ENCODE measurements around the gene PPM1K. TPM values are rescaled to one million over a fixed set of nuclear protein-coding genes. Genes with fewer than 3 reads are reported as not detected.

The PPM1K gene
- total RNA-seq, 1 experiment from 2014 or later = 10.4 TPM

DNA sequence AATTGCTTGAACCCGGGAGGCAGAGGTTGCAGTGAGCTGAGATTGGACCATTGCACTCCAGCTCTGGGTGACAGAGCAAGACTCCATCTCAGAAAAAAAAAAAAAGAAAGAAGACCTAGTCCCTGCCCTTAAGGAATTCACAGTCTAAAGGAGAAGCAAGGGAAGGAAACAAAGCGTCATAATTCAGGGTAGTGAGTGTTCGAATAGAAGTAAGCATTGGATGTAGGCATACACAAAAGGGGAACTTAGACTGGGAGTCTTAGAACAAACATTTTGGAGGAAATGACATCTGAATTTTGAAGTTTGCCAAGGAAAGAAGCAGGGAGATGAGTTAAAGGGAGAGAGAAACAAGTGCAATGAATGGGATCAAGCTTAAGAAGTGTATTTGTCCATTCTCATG lies 32.4 kb downstream of the PPM1K start:
- H3K4ac ChIP-seq (ENCODE audit: low read depth, low read length) = no peak overlapping the region
- no peak overlapping the region for H3K27ac Mint-ChIP-seq
- H2BK120ac ChIP-seq (ENCODE audit: low read depth, low read length, poor library complexity, severe bottlenecking) = no peak overlapping the region
- DNase-seq = no peak
- no peak overlapping the region for H2BK20ac ChIP-seq (ENCODE audit: low read depth, low read length, poor library complexity, severe bottlenecking)
- no CpG with 5 or more reads among the region's 3 CpGs for WGBS (ENCODE audit: extremely low coverage, insufficient read length, low lambda C conversion rate)
- no peaks in the 10 kb centered on the region for H3K23me2 ChIP-seq (ENCODE audit: insufficient read length, low read depth, low read length, poor library complexity, severe bottlenecking)
- no peak overlapping the region for H2AFZ ChIP-seq (ENCODE audit: low read length)
- H3K9me3 Mint-ChIP-seq = no peaks in the 10 kb centered on the region; a peak in 1 of 5 replicates
- no peak overlapping the region for H3K4me2 ChIP-seq (ENCODE audit: insufficient read depth, insufficient read length, low read length)
- H2AK5ac ChIP-seq (ENCODE audit: insufficient read length, low read length) = no peak overlapping the region
- no peak overlapping the region for H2BK5ac ChIP-seq (ENCODE audit: insufficient read length, low read length)
- no peak overlapping the region for H3K4me3 Mint-ChIP-seq
- H3K9me3 ChIP-seq (ENCODE audit: control insufficient read depth, low read depth, low read length) = no peaks in the 10 kb centered on the region
- no peak overlapping the region for H2BK15ac ChIP-seq (ENCODE audit: low read depth, low read length)
- H3K27ac ChIP-seq (ENCODE audit: insufficient read length, low read depth, low read length) = no peak overlapping the region
- H3K79me2 ChIP-seq (ENCODE audit: insufficient read depth, low read length) = no peaks in the 10 kb centered on the region
- TF ChIP-seq, protein P1, sequence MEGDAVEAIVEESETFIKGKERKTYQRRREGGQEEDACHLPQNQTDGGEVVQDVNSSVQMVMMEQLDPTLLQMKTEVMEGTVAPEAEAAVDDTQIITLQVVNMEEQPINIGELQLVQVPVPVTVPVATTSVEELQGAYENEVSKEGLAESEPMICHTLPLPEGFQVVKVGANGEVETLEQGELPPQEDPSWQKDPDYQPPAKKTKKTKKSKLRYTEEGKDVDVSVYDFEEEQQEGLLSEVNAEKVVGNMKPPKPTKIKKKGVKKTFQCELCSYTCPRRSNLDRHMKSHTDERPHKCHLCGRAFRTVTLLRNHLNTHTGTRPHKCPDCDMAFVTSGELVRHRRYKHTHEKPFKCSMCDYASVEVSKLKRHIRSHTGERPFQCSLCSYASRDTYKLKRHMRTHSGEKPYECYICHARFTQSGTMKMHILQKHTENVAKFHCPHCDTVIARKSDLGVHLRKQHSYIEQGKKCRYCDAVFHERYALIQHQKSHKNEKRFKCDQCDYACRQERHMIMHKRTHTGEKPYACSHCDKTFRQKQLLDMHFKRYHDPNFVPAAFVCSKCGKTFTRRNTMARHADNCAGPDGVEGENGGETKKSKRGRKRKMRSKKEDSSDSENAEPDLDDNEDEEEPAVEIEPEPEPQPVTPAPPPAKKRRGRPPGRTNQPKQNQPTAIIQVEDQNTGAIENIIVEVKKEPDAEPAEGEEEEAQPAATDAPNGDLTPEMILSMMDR (conservative IDR thresholded peaks at IDR 0.05) = no peak
- H3K18ac ChIP-seq (ENCODE audit: insufficient read length, low read depth, low read length) = no peak overlapping the region
- H3K79me1 ChIP-seq (ENCODE audit: insufficient read depth, low read depth, low read length, poor library complexity, severe bottlenecking) = no peaks in the 10 kb centered on the region
- no peak overlapping the region for H4K5ac ChIP-seq (ENCODE audit: insufficient read length, low read depth, low read length)
- H2BK12ac ChIP-seq (ENCODE audit: insufficient read length, low read depth, low read length) = no peak overlapping the region
- H3K9ac ChIP-seq (ENCODE audit: extremely low read depth, insufficient read length, low read length) = no peak overlapping the region
- H3T11ph ChIP-seq (ENCODE audit: low read length) = no peak overlapping the region
- no peaks in the 10 kb centered on the region for H3K27me3 ChIP-seq (ENCODE audit: insufficient read depth, low read length)
- no peaks in the 10 kb centered on the region for H3K4me1 ChIP-seq (ENCODE audit: insufficient read depth, low read length)
- H3K4me1 Mint-ChIP-seq = peaks cover 3 to 7% of the 10 kb centered on the region in 2 experiments; a peak in 3 of 4 replicates
- H3K14ac ChIP-seq (ENCODE audit: insufficient read depth, low read length) = no peak overlapping the region
- H3K56ac ChIP-seq (ENCODE audit: insufficient read length, low read depth, low read length) = no peak overlapping the region
- no peak overlapping the region for H4K8ac ChIP-seq (replicated peaks; ENCODE audit: insufficient read length, low read depth, low read length)
- no peak overlapping the region for H3K23ac ChIP-seq (ENCODE audit: insufficient read length, low read depth, low read length)
- H3K27me3 Mint-ChIP-seq (ENCODE audit: low read depth) = no peaks in the 10 kb centered on the region
- no peak overlapping the region for H4K91ac ChIP-seq (ENCODE audit: insufficient read length, low read depth, low read length)
- H3K36me3 Mint-ChIP-seq (ENCODE audit: insufficient read depth in 1 of 3, low read depth in 3 of 3) = no peaks in the 10 kb centered on the region
- no peaks in the 10 kb centered on the region for H4K20me1 ChIP-seq (ENCODE audit: control insufficient read depth, insufficient read depth, insufficient read length)

Data from H9 (cell line).